NCI-H2107 treated with DMSO at 0.1 percent for 48 hours (cell line): ENCODE measurements around the gene RUNX3.
"Not testable (repeated sequence)": the region's sequence is repeated elsewhere in the genome, so short reads cannot be mapped to it uniquely, and the experiment has no call there.

ENCODE experiments used
- DNase-seq: peaks from one replicate; lab custom pipeline; 2025; ENCODE audit not compliant: unreplicated experiment; lab: John Stamatoyannopoulos, UW

RUNX3 gene

GRCh38 chr1:24914226-24915069, 15.6 kb downstream of the RUNX3 start:
- no peak for DNase-seq

GRCh38 chr1:24913616-24914225, 16.4 kb downstream of the RUNX3 start:
- no peak for DNase-seq

- DNase-seq: no peak
These were observed 16.8 kb downstream of the RUNX3 start for GRCh38 chr1:24913274-24913604.

GRCh38 chr1:24912376-24913273, 17.5 kb downstream of the RUNX3 start:
- no peak for DNase-seq

GRCh38 chr1:24911651-24912155, 18.4 kb downstream of the RUNX3 start:
- DNase-seq: no peak

GRCh38 chr1:24910751-24911650, 19.1 kb downstream of the RUNX3 start:
- DNase-seq: no peak

GRCh38 chr1:24910210-24910609, 19.9 kb downstream of the RUNX3 start:
- DNase-seq: no peak

GRCh38 chr1:24909388-24909898, 20.6 kb downstream of the RUNX3 start:
- DNase-seq: no peak

GRCh38 chr1:24908591-24909259, 21.4 kb downstream of the RUNX3 start:
- no peak for DNase-seq

- DNase-seq: not testable (repeated sequence)
These were observed 22.3 kb downstream of the RUNX3 start for GRCh38 chr1:24907587-24908294.

GRCh38 chr1:24906760-24907490, 23.2 kb downstream of the RUNX3 start:
- no peak for DNase-seq

GRCh38 chr1:24905979-24906720, 23.9 kb downstream of the RUNX3 start:
- DNase-seq: no peak

GRCh38 chr1:24905355-24905978, 24.6 kb downstream of the RUNX3 start:
- DNase-seq: no peak

- no peak for DNase-seq
These were observed 25.2 kb downstream of the RUNX3 start for GRCh38 chr1:24904731-24905354.

GRCh38 chr1:24903955-24904730, 25.9 kb downstream of the RUNX3 start:
- DNase-seq: no peak

- DNase-seq: no peak
These were observed 26.5 kb downstream of the RUNX3 start for GRCh38 chr1:24903560-24903954.
